ENCODE measurements around the gene NGB. TPM values are rescaled to one million over a fixed set of nuclear protein-coding genes. Genes with fewer than 3 reads are reported as not detected.

The NGB gene
- total and polyA plus RNA-seq, 7 donors = 1.9 to 10.0 (median 9.4) TPM; not detected in 2

DNA sequence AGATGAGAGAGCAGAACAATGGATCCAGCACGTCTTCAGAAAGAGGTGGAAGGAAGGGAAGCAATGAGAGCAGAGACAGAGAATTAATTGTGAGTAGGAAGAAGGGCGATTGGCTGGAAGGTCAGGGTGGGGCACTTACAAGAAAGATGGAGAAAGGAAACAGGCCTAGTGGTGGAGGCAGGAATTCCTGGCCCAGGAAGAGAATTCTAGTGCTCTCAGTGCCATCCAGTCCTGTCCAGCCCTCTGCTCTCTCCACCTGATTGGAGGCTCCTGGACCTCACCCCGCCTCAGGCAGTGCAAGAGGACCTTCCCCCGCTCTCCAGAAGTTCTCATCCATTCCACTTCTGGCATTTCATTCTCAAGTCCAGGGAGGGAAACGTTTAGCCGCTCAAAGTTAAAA is 43.0 kb downstream of the NGB start:
- TF ChIP-seq, protein P1, sequence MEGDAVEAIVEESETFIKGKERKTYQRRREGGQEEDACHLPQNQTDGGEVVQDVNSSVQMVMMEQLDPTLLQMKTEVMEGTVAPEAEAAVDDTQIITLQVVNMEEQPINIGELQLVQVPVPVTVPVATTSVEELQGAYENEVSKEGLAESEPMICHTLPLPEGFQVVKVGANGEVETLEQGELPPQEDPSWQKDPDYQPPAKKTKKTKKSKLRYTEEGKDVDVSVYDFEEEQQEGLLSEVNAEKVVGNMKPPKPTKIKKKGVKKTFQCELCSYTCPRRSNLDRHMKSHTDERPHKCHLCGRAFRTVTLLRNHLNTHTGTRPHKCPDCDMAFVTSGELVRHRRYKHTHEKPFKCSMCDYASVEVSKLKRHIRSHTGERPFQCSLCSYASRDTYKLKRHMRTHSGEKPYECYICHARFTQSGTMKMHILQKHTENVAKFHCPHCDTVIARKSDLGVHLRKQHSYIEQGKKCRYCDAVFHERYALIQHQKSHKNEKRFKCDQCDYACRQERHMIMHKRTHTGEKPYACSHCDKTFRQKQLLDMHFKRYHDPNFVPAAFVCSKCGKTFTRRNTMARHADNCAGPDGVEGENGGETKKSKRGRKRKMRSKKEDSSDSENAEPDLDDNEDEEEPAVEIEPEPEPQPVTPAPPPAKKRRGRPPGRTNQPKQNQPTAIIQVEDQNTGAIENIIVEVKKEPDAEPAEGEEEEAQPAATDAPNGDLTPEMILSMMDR (IDR thresholded peaks at IDR 0.05) = no peak
- no peak for TF ChIP-seq POLR2AphosphoS5 (IDR thresholded peaks at IDR 0.05)
- TF ChIP-seq EP300 (IDR thresholded peaks at IDR 0.05) = no peak
- TF ChIP-seq POLR2A (IDR thresholded peaks at IDR 0.05) = no peak
- intact Hi-C loops (cut with DNase I) = no loop called here
- H3K36me3 ChIP-seq = no peaks in the 10 kb centered on the region
- H3K4me1 ChIP-seq = no peaks in the 10 kb centered on the region
- DNase-seq = no peak
- H3K27me3 ChIP-seq = no peaks in the 10 kb centered on the region
- no peak overlapping the region for H3K27ac ChIP-seq
- peaks cover 0 to 2% (median 0%) of the 10 kb centered on the region in 4 donors for H3K9me3 ChIP-seq
- WGBS, 2 donors = 81 to 82% methylated on average over 6 of the region's 6 CpGs
- no peak overlapping the region for H3K4me3 ChIP-seq

DNA sequence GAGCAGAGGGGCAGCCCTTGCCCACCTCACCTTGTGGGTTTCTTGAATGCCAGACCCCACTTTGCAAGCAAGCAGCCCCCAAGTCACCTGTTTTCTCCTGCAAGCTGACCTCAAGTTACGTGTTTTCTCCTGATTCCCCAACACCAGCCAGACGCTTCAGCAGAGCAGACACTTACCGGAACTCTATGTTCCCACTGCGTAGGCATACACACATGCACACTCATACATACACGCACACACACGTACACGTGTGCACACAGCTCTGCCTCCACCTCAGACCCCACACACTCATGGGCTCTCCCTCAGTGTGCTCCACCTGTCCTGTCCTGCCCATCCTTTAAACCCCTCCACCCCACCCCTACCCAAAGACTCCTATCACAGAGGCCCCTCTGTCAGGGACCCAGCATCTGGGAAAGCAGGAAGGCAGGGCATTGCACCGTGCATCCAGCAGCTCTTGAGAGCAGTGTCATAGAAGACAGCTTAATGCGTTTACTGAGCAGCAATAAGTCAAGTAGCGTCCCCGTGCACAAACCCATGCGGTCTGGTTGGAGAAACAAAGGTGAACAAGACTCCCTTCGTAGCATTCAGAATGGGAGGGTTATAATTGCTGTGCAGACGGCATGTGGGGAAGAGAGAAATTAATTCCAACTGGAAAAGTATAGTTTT is 45.0 kb downstream of the NGB start:
- no peak for TF ChIP-seq POLR2A (IDR thresholded peaks at IDR 0.05)
- TF ChIP-seq, protein P1 (IDR thresholded peaks at IDR 0.05) = no peak
- no peak for TF ChIP-seq EP300 (IDR thresholded peaks at IDR 0.05)
- no peak for TF ChIP-seq POLR2AphosphoS5 (IDR thresholded peaks at IDR 0.05)
- peaks cover 0 to 2% (median 0%) of the 10 kb centered on the region in 4 donors for H3K9me3 ChIP-seq

DNA sequence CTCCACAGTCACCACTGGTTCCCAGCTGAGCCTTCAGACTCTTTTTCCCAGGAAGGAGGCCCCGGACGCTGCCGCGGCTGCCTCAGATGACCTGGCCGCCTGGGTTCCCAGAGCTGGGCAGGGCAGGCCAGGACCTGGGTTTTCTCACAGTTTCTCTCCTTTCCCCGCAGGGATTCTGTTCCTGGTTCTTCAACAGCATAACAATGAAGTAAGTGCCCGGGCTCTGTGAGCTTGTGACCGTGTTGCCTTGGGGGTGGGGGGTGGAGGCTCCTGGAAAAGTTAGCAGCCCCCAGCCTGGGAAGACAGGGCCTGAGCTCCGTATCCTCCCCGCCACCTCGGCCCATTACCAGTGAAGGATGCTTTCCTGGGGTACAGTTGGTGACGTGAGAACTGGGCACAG is 45.8 kb downstream of the NGB start:
- peaks cover 0 to 17% (median 0%) of the 10 kb centered on the region in 3 donors for H3K27me3 ChIP-seq

More for the DNA sequence above, 45.0 kb downstream of the NGB start:
- Histone ChIP-seq H3K36me3 (no peaks in the 10 kb centered on the region), H3K27me3 (peaks cover 0 to 14% (median 0%) of the 10 kb centered on the region in 3 donors), H3K27ac (no peak overlapping the region), H3K4me1 (no peaks in the 10 kb centered on the region), H3K4me3 (no peak overlapping the region)
- intact Hi-C loops (cut with DNase I) = no loop called here
- 84 to 87% methylated on average over 14 of the region's 14 CpGs for WGBS, 2 donors
- no peak for DNase-seq

DNA sequence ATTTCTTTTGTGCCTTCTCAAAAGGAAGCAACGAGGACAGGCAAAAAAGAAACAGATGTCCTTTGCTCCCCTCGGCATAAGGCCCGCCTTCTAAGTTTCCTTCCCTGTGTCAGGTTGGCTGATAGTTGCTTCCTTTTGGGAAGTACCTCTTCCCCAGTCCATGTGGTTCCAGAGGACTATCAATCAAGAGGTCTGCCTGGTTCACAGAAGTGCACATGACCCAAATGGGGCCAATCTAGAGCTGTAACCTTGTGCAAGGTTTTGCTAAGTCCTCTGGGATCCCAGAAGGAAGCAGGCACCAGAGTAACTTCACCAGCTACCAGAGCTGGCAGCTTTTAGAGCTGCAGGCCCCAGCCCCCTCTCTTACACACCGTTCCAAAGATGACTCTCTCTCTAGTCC is 46.8 kb downstream of the NGB start:
- TF ChIP-seq POLR2AphosphoS5 (IDR thresholded peaks at IDR 0.05) (no peak), EP300 (IDR thresholded peaks at IDR 0.05) (no peak), POLR2A (IDR thresholded peaks at IDR 0.05) (no peak)
- TF ChIP-seq, protein P1 (IDR thresholded peaks at IDR 0.05) = no peak
- Histone ChIP-seq H3K4me3 (no peak overlapping the region), H3K27ac (no peak overlapping the region), H3K36me3 (no peaks in the 10 kb centered on the region), H3K4me1 (no peaks in the 10 kb centered on the region), H3K9me3 (no peaks in the 10 kb centered on the region), H3K27me3 (peaks cover 0 to 27% (median 0%) of the 10 kb centered on the region in 3 donors)
- WGBS, 2 donors = 46 to 68% methylated on average over 4 of the region's 4 CpGs
- intact Hi-C loops (cut with DNase I) = no loop called here
- DNase-seq = no peak

More for the DNA sequence above, 45.8 kb downstream of the NGB start:
- WGBS, 2 donors = 86% methylated on average over 12 of the region's 12 CpGs
- intact Hi-C loops (cut with DNase I) = no loop called here
- no peak for TF ChIP-seq POLR2A (IDR thresholded peaks at IDR 0.05)
- no peak for TF ChIP-seq POLR2AphosphoS5 (IDR thresholded peaks at IDR 0.05)
- TF ChIP-seq, protein P1 (IDR thresholded peaks at IDR 0.05) = no peak
- TF ChIP-seq EP300 (IDR thresholded peaks at IDR 0.05) = no peak
- H3K4me3 ChIP-seq = no peak overlapping the region
- H3K36me3 ChIP-seq = no peaks in the 10 kb centered on the region
- no peaks in the 10 kb centered on the region for H3K9me3 ChIP-seq
- no peak overlapping the region for H3K27ac ChIP-seq
- no peaks in the 10 kb centered on the region for H3K4me1 ChIP-seq
- DNase-seq = no peak

Measured in sigmoid colon (tissue), 7 donors.